ENCODE results near the gene LITAF.
"Not testable (repeated sequence)": the region's sequence is repeated elsewhere in the genome, so short reads cannot be mapped to it uniquely, and the experiment has no call there.

Gene LITAF

GRCh38 chr16:11513366-11513765, 73.4 kb downstream of the LITAF start:
- DNase-seq: not testable (repeated sequence)

GRCh38 chr16:11511801-11512200, 74.9 kb downstream of the LITAF start:
- no peak for DNase-seq

- no peak for DNase-seq
Measured at GRCh38 chr16:11511328-11511727, 75.4 kb downstream of the LITAF start.

GRCh38 chr16:11510178-11510973, 76.3 kb downstream of the LITAF start:
- DNase-seq: no peak

GRCh38 chr16:11507991-11508390, 78.7 kb downstream of the LITAF start:
- DNase-seq: no peak

- DNase-seq: no peak
Measured at GRCh38 chr16:11507350-11507749, 79.4 kb downstream of the LITAF start.

- DNase-seq: no peak
Measured at GRCh38 chr16:11506741-11507305, 79.9 kb downstream of the LITAF start.

GRCh38 chr16:11504261-11504660, 82.5 kb downstream of the LITAF start:
- DNase-seq: not testable (repeated sequence)

- no peak for DNase-seq
Measured at GRCh38 chr16:11503566-11503965, 83.2 kb downstream of the LITAF start.

- no peak for DNase-seq
Measured at GRCh38 chr16:11502239-11502638, 84.5 kb downstream of the LITAF start.

GRCh38 chr16:11501632-11502031, 85.1 kb downstream of the LITAF start:
- DNase-seq: no peak

GRCh38 chr16:11500700-11501346, 85.9 kb downstream of the LITAF start:
- DNase-seq: no peak

GRCh38 chr16:11499295-11500089, 87.2 kb downstream of the LITAF start:
- DNase-seq: no peak

GRCh38 chr16:11498683-11499082, 88.0 kb downstream of the LITAF start:
- no peak for DNase-seq

- no peak for DNase-seq
Measured at GRCh38 chr16:11497851-11498289, 88.8 kb downstream of the LITAF start.

Measured in activated effector memory CD4-positive, alpha-beta T cell treated with Interleukin-2 at 50 U/mL for 16 hours (primary cell).